Gastroesophageal sphincter (tissue), 3 donors: ENCODE data around the gene ZNF146.

ENCODE experiments used
- CTCF ChIP-seq, 4 experiments: fragments of 200-600 bp in 2 of 4; fragments of 450-650 bp in 2 of 4; sonication (generic) in 1 of 4; IDR thresholded peaks; one replicate each; pipeline ENCODE4 v1.5.1; 2017 to 2019; ENCODE audit warnings: antibody characterized with exemption in 4 of 4, mild to moderate bottlenecking in 2 of 4, moderate library complexity in 2 of 4
- EP300 ChIP-seq: sonication (generic); formaldehyde crosslinking; IDR thresholded peaks from one replicate; pipeline ENCODE4 v1.6.1; 2017; ENCODE audit warnings: antibody characterized with exemption, mild to moderate bottlenecking
- POLR2A ChIP-seq, 2 donors: fragments of 450-650 bp; IDR thresholded peaks; one replicate each; pipeline ENCODE4 v1.6.1; 2017; ENCODE audit warnings: antibody characterized with exemption in 2 of 2, mild to moderate bottlenecking in 2 of 2, moderate library complexity in 1 of 2
- POLR2AphosphoS5 ChIP-seq: sonication (generic); formaldehyde crosslinking; IDR thresholded peaks from one replicate; pipeline ENCODE4 v1.6.1; 2017; ENCODE audit warnings: antibody characterized with exemption

- TF ChIP-seq CTCF (IDR thresholded peaks at IDR 0.05) (no peak), POLR2A (IDR thresholded peaks at IDR 0.05) (no peak), POLR2AphosphoS5 (peak; percentile 48), EP300 (no peak)
Measured at GRCh38 chr19:36169084-36169760, 45.7 kb upstream of the ZNF146 start.
